ENCODE measurements around the gene HYAL2.
"Not testable (repeated sequence)": the region's sequence is repeated elsewhere in the genome, so short reads cannot be mapped to it uniquely, and the experiment has no call there.

The HYAL2 gene

DNA sequence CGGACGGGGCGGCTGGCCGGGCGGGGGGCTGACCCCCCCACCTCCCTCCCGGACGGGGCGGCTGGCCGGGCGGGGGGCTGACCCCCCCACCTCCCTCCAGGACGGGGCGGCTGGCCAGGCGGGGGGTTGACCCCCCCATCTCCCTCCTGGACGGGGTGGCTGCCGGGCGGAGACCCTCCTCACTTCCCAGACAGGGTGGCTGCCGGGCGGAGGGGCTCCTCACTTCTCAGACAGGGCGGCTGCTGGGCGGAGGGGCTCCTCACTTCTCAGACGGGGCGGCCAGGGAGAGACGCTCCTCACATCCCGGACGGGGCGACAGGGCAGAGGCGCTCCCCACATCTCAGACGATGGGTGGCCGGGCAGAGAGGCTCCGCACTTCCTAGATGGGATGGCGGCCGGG, 10.5 kb downstream of the HYAL2 start:
- not testable (repeated sequence) for DNase-seq (ENCODE audit: low read depth in 2 of 2)

DNA sequence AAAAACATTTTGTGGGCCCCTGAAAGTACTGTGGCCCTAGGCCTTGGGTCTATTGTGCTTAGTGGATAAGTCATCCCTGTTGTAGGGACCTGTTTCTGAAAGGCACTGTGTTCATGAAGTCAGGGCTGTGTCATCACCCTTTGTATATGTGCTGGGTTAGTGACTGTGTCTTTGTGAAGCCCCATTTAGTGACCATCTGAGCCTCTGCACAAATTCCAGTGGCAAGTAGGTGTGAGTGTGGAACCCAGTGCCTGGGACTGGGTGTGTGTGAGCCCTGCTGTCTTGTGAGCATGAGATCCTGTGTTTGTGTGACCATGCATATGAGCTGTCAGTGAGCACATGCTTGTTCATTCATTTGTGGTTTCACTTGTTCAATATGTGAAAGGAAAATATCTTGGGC, 17.9 kb downstream of the HYAL2 start:
- DNase-seq (ENCODE audit: low read depth in 2 of 2) = no peak

DNA sequence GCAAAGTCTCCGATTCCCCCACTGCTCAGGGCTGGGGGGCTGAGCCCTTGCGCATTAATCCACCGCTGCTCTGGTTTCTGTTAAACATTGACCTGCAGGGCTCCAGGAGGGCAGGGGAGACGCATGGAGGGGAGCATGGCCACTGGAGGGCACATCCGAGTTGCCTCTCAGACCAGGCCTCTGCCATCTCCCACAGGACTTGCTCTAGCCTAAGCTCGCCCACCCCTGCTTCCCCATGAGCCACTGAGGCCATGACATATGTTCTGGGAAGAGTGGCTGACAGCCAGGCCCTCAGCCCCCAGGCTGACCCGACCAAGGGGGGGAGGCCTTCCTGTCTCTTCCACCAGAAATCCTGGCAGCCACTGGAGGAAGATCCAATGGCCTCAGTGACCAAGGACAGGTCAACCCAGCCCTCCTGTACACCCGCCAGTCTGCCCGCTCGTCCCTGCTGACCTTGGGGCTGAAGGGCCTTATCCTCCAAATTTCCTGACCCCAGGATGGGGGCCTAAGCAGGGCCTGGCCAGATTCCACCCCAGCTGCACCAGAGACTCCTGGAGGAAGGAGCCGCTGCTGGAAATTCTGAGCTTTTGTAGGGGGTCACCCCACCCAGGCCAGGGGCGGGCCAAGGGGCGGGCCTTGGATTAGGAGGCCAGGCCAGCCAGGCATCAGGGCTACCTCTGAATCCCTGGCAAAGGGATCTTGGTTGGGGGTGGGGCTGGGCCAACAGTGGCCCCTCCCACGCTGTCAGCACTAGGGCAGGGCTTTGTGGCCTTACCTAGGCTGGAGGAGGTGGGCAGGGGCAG, 19.3 kb downstream of the HYAL2 start, which contains the start of gene HYAL1:
Gene HYAL1, minus strand, starts transcription at position 562 of the 803 bp plus-strand sequence. CDS start 618 bp downstream, outside the sequence.
- no peak for DNase-seq (ENCODE audit: low read depth in 2 of 2)

- DNase-seq (ENCODE audit: low read depth in 2 of 2) = no peak
Observed at GRCh38 chr3:50302095-50303012, 20.2 kb downstream of the HYAL2 start.

DNA sequence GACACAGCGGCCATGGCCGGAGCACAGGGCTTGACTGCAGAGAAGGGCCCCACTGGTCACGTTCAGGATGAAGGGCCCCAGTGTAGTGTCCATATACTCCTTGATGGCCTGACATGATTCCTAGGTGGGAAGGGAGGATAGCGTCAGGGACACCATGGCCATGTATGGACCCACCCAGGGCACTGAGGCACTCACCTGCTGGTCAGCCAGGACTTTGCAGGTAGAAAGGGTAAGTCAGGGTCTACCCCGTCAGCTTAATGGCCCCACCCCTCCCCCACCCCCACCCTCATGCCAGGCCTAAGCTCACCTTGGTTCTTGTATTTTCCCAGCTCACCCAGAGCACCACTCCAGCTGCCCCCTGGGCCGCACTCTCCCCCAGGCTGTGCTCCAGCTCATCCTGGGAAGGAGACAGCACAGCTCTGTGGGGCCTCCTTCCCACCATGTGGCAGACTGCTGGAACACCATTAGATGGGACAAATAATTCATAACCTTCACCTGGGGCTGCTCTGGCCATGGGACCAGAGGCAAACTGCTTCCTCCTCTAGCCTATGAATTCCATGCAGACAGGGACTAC, 21.8 kb downstream of the HYAL2 start:
- no peak for DNase-seq (ENCODE audit: low read depth in 2 of 2)

DNA sequence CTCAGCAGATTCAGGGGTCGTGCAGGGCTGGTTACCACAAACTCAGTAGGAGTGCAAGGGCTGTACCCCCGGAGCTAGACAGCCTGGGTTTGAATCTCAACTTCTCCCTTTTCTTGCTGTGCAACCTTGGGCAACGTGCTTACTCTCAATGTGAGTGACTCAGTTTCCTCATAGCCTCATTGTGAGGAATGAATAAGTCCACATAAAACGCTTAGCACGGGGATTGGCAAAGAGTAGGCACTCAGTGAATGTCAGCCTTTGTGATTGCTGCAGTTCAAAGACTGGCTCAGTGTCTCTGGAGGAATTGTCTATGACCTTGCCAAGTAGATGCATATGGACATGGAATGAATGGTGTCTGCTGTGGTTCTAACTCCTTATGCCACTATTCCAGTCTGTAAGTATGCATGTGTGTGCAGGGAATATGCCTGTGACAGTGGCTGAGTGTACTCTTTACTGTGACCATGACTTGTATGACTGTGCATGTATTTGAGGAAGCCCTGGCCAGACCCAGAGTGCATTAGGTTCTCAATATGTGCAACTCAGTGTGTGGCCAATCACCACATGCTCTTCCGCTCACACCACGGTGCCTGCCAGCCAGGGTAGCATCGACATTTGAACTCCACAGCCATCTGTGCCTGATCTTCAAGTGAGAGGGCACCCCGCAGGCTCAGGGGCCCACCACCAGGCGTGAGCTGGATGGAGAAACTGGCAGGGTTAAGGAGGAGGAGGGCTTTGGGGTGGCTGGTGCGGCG, 22.4 kb downstream of the HYAL2 start:
- no peak for DNase-seq (ENCODE audit: low read depth in 2 of 2)

GRCh38 chr3:50299638-50299928, 23.0 kb downstream of the HYAL2 start:
- no peak for DNase-seq (ENCODE audit: low read depth in 2 of 2)

DNA sequence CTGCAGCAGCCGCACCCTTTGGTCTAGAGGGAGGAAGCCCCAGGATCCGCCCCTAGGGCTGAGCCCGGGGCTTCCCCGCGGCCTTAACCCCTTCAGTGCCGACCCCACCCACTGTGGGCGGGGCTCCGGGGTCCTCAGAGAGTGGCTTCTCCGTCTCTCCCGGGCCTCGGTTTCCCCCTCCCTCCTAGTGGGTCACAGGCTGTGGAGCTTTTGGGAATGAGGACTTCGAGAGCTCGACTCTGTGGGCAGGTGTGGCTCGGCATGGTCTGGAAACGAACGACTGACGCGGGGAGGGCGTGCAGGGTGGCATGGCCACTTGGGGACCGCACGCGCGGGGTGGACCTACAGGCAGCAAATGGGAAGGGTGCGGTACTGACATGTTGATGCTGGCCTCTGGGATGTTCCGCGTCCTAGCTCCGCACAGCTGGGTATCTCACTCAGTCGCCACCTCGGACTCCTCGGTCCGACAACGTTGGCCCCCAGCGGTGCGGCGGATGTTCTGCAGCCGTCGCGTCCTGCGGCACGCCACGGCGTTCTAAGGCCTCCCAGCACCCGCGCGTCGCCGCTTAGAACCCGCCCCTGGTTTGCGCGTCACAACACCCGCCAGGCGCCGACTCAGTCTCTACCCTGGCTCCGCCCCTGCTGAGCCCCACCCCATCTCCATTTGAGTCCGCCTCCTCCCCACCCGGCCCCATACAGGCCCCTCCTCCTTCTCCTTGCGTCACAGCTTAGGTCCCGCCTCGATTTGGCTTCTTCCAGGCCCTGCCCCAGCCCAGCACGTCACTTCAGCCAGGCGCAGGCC, 23.5 kb downstream of the HYAL2 start, which contains the start of the genes HYAL3 and NAA80:
Gene HYAL3, minus strand, starts transcription at position 570 of the 802 bp plus-strand sequence. CDS start 3,803 bp downstream, outside the sequence.
Gene NAA80, minus strand, starts transcription at position 570 of the 802 bp plus-strand sequence. CDS start 1,942 bp downstream, outside the sequence.
- DNase-seq (ENCODE audit: low read depth in 2 of 2) = peak; percentile 98 to 99

- no peak for DNase-seq (ENCODE audit: low read depth in 2 of 2)
Observed at GRCh38 chr3:50297896-50298725, 24.4 kb downstream of the HYAL2 start.

GRCh38 chr3:50297384-50297775, 25.2 kb downstream of the HYAL2 start:
- DNase-seq (ENCODE audit: low read depth in 2 of 2) = no peak

- no peak for DNase-seq (ENCODE audit: low read depth in 2 of 2)
Observed at GRCh38 chr3:50296721-50297383, 25.7 kb downstream of the HYAL2 start.

GRCh38 chr3:50295553-50296431, 26.8 kb downstream of the HYAL2 start:
- DNase-seq (ENCODE audit: low read depth in 2 of 2) = no peak

- no peak for DNase-seq (ENCODE audit: low read depth in 2 of 2)
Observed at GRCh38 chr3:50294492-50295403, 27.8 kb downstream of the HYAL2 start.

DNA sequence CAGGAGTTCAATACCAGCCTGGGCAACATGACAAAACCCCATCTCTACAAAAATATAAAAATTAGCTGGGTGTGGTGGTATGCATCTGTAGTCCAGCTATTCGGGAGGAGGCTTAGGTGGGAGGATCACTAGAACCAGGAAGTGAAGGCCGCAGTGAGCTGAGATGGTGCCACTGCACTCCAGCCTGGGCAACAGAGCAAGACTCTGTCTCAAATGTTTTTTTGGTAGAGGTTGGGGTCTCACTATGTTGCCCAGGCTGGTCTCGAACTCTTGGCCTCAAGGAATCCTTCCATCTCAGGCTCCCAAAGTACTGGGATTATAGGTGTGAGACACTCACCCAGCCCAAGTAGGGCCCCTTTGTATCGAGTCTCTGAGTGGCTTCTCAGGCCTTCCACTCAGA, 28.5 kb downstream of the HYAL2 start:
- no peak for DNase-seq (ENCODE audit: low read depth in 2 of 2)

DNA sequence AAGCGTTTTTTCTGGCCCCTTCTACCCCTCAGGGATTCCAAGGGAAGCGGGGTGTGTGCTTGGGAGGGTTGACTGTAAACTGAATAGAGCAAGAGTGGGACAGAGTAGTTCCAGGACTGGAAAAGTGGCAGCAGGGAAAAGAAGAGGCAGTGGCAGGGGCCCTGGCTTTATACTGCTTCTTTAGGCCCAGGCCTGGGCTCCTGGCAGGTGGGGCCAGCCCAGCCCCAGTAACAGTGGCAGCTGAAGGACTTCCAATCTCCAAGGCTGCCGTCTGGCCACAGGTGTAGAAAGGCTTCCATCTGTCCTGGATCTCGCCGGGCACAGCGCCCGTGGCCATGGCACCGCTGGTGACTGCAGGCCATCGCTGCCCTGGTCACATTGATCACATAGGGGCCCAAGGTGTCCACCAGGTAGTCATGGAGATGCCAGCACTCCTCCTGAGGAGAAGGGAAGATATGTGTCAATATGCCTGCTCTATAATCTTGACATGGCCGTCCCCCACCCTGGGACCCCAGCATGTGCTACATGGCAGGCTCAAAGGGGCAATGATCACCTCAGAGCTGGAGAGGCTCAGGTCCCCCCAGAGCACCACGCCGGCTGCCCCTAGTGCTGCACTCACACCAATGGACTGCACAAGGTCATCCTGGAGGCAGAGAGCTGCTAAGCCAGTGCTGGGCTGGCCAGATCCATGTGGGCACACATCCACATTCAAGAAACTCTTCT, 29.3 kb downstream of the HYAL2 start:
- no peak for DNase-seq (ENCODE audit: low read depth in 2 of 2)
